ENCODE data around the gene SMDT1.

The SMDT1 gene, protein sequence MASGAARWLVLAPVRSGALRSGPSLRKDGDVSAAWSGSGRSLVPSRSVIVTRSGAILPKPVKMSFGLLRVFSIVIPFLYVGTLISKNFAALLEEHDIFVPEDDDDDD

DNA sequence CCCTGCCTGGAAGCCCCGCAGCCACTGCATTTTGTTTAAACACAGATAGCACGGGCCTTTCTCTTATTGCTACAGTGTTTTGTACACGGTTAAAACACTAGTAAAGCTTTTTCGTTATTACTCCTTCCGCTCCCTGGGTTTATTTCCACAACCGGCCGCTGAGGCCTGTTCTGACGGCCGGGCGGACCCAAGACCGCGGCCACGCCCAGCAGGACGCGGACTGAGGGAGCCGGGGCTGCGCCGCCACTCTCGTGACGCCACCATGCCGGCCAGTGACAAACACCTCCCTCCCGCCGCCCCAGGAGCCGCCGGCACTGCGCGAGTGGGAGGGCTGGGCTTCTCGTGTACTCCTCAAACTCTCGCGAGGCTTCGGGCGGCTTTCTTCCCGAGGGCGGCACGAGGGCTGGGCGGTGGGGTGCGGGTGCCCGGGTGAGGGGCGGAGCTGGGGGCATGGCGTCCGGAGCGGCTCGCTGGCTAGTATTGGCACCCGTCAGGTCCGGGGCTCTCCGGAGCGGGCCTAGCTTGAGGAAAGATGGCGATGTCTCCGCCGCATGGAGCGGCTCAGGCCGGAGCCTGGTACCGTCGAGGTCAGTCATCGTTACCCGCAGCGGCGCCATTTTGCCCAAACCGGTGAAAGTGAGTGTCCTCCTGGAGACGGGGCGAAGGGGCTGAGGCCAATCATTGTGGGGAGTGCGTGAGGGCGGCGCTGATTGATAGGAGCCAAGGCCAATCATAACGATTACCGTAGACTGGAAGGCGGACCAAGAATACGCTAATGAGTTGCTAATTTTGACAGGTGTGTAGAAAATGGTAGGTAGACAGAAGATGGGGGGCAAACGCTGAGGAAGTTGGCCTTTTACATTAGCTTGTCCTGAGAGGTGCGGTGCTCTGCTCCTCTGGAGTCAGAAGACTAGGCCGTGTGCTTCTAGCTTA is at the start of gene SMDT1:
TSS of gene SMDT1 (plus strand) at position 382 of the 933 bp plus-strand sequence. CDS start at position 451, 69 bp downstream.
- DNase-seq (ENCODE audit: low read depth, low spot score) = peak; percentile 89

DNA sequence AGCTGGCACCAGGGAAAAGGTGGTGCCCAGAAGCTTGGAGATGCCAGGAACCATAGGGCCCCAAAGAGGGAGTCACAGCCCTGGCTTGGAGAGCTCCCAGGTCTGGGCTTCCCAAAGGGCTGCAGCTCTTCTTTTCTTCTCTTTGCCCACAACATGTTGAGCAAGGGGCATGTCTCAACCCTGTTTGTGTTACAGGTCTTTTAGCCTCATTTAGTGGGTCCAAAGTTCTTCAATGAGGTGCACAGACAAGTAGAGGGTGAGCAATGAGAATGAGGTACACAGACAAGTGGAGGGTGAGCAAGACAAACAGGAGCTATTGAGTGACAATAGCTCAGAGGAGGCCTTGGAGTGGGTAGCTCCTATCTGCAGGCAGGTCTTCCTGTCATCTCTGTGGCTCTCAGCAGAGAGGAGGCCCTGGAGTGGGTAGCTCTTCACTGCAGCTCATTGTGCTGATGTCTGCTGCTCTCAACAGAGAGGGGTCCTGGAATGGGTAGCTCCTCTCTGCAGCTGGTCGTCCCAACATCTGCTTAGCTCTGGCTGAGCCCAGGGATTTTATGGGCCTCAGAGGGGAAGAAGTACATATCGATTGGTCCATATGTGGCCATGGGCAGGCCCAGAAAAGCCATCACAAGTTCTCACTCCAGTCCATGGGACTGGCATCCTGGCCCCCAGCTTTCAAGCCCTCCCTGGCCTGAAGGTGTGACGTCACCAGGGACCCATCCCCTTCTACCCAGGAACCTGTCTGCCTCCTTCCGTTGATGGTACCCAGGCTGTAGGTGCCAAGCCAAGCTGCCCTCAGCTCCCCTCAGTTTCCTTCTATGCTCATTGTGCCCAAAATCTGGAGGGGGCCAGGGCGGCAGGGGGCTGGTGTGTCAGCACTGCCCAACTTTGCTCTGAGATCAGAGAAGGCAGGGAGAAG is 46.0 kb upstream of the SMDT1 start:
- no peak for DNase-seq (ENCODE audit: low read depth, low spot score)

DNA sequence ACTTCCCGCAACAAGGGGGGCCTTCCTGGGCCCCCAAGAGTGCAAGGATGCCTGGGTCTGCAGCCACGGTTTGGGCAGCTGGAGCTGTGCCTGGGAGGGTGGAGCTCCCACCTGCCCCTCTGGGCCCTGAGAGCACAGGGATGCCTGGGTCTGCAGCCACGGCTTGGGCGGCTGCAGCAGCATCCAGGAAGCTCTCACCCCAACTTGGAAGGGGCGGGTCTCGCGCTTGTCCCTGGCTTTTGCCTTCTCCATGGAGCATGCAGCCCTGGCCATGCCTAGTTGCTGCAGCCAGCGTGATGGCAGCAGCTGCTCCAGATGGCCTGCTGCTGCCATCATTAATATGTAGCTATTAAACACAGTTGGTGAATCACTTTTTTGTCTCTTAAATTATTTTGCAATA is 44.2 kb upstream of the SMDT1 start:
- no peak for DNase-seq (ENCODE audit: low read depth, low spot score)

DNA sequence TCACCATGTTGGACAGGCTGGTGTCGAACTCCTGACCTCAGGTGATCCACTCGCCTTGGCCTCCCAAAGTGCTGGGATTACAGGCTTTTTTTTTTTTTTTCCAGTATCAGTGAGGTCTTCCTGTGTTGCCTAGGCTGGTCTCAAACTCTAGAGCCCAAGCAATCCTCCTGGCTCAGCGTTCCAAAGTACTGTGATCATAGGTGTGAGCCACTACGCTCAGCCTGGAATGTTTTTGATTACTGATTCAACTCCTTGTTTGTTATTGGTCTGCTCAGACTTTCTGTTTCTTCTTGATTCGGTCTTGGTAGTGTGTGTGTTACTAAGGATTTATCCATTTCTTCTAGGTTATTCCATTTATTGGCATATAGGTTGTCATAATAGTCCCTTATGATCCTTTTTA is 40.2 kb upstream of the SMDT1 start:
- DNase-seq (ENCODE audit: low read depth, low spot score) = no peak

DNA sequence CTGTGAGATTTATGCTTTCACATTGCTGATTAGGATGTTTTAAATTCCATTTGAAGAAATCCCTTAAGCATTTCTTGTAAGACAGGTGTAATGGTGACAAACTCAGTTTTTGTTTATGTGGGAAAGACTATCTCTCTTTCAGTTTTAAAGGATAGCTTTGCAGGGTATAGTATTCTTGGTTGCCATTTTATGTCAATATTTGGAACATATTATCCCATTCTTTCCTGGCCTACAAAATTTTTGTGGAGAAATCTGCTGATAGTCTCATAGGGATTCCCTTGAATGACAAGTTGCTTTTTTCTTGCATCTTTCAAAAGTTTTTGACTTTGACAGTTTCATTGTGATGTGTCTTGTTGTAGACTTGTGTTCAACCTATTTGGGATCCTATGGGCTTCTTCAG is 37.7 kb upstream of the SMDT1 start:
- no peak for DNase-seq (ENCODE audit: low read depth, low spot score)

DNA sequence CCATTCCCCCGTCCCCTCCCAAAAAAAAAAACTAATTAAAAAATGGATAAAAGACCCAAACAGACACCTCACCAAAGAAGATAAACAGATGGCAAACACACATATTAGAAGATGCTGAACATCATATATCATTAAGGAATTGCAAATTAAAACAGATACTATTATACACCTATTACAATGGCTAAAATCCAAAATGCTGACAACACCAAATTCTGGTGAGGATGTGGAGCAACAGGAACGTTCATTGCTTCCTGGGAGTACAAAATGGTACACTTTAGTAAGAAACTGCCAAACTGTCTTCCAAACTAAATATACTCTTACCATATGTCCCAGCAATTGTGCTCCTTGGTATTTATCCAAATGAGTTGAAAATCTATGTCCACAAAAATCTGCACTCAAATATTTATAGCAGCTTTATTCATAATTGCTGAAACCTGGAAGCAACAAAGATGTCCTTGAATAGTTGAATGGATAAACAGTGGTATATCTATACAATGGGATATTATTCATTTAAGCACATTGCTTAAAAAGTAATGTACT is 28.8 kb upstream of the SMDT1 start:
- DNase-seq (ENCODE audit: low read depth, low spot score) = no peak

DNA sequence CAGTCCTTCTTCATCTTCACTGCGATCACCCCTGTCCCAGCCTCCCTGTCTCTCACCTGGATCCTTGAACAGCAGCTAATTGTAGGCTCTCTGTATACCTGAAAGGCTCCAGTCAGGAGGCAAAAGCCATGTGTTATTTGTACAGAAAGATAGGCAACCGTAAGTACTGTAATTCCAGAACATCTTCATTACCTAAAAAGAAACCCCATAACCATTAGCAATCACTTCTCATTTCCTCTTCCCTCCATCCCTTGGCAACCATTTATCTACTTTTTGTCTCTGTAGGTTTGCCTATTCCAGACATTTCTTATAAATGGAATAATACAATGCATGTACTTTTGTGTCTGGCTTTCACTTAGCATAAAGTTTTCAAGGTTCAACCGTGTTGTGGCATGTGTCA is 26.7 kb upstream of the SMDT1 start:
- no peak for DNase-seq (ENCODE audit: low read depth, low spot score)

DNA sequence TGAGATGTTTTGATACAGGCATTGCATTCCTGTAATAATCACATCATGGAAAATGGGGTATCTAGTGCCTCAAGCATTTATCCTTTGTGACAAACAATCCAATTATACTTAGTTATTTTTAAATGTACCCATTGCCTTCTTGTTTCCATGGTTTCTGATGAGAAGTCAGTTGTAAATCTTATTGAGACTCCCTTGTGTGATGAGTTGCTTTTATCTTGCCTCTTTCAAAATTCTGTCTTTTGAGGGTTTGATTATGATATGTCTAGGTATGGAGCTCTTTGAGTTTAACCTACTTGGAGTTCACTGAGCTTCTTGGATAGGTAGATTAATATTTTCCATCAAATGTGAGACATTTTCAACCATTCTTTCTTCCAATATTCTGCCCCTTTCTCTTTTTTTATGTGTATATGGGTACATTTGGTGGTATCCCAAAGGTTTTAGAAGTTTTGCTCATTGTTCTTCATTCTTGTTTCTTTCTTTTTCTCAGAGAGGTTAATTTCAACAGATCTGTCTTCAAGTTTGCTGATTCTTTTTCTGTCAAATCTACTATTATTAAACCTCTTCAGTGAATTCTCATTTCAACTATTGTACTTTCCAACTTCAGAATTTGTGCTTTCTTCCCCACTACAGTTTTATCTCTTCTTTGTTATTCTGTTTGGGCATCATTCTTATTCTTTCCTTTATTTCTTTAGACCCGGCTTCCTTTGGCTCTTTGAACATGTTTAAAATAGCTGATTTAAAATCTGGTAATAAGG is 22.6 kb upstream of the SMDT1 start:
- DNase-seq (ENCODE audit: low read depth, low spot score) = no peak

DNA sequence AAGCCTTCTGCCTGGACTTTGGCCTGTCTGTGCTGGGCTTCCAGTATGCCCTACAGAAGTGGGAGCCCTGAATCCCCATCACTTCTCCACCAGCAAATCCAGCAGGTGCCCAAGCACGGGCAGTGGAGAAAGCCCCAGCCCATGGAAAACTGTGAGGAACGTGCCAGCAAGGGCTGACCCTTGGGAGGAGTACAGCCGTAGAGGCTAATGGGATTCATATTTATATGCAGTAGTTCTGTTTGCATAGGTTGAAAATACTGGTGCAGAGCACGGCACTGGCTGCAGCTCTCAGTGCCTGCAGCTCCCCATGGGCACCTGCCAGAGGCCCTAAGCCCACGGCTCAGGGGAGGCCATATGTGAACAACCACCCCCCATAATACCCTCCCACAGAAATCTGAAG is 19.0 kb upstream of the SMDT1 start:
- DNase-seq (ENCODE audit: low read depth, low spot score) = no peak

DNA sequence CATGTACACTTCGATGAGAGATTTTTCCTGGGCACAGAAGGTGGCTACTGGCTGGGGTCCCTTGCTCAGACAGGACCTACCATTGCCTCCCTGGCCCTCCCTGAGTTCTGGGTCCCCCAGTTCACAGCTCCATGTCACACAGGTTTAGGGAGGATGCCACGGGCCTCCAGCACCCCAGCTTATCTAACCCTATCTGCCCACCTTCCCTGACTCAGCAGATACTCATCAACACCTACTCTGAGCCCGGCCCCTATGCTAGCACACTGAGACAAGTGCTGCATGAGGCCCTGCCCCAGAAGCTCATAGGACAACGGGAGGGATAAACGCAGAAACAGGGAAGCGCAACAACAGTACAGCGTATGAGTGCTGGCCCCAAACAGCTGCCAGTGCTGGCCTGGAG is 18.5 kb upstream of the SMDT1 start:
- DNase-seq (ENCODE audit: low read depth, low spot score) = no peak

DNA sequence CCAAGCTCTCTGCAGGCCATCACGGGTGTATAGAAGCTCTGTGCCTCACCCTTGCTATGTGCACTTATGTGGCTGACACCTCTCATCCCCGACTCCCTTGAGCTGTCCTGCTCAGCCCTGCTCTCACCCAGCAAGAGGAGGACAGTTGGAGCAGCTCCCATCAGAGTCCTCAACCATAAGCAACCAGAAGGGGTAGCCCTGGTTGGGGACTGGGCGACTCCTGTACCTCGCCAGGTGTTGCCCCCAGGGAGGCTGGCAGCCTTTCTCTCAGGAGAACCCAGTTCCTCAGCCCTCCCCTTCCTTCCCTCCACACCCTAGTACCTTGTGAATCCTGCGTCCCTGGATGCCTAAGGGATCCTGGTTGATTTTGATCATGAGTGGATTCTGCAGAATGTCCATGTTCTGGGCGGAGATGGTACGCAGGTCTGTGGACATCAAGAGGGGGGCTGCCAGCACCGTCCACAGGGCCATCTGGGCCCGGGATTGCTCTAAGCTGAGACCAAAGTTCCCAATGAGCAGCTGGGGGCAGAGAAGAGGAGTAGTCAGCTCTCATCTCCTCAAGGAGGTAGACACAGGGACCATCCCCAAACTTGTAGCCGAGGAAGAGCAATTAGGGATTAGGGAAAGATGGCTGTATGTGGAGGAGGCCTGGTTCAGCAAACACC is 16.9 kb upstream of the SMDT1 start:
- DNase-seq (ENCODE audit: low read depth, low spot score) = no peak

DNA sequence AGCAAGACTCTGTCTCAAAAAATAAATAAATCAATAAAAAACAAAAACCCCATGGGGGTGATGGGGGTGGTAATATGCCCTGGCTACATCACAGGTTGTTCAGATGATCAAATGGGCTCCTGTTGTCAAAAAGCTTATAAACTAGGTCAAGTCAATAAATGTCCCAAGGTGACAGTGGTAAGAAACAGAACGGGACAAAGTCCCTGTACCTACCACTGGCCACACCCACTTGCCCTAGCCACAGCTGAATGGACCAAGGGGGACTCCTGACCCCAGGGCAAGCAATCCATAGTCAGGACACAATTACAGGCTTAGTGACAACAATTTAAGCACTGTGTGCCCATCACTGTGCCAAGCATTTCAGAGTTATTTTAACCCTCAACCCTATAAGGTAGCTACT is 14.9 kb upstream of the SMDT1 start:
- DNase-seq (ENCODE audit: low read depth, low spot score) = no peak

DNA sequence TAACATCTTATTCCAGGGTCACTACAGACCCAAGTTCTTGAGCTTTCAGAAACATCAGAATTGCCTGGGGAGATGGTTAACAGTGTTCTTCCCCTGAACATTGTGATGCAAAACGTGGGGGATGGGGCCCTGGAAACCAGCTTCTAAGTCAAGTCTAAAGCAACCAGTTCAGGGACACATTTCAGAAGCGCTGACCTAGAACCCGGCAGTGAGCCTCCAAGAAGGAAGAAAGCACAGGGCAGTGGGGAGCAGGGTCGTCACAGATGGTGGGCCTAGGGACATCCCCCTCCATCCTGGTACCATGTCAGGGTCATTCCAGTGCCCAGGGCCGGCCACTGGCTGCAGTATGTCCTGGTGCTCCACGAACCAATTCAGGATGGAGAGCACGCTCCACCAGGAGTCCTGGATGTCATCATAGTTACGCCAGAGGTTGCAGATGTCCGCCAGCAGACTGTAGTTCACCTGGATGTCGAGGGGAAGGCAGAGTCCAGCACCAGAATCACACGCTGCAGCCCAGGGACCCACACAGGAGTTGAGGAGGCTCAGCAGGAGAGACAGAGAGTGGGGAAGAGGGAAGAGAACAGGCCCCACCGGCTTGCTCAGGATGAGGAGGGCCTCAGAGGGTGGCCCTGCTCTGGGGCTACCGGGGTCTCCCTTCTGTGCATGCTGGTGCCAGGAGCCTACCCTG is 13.9 kb upstream of the SMDT1 start:
- DNase-seq (ENCODE audit: low read depth, low spot score) = peak; percentile 69

DNA sequence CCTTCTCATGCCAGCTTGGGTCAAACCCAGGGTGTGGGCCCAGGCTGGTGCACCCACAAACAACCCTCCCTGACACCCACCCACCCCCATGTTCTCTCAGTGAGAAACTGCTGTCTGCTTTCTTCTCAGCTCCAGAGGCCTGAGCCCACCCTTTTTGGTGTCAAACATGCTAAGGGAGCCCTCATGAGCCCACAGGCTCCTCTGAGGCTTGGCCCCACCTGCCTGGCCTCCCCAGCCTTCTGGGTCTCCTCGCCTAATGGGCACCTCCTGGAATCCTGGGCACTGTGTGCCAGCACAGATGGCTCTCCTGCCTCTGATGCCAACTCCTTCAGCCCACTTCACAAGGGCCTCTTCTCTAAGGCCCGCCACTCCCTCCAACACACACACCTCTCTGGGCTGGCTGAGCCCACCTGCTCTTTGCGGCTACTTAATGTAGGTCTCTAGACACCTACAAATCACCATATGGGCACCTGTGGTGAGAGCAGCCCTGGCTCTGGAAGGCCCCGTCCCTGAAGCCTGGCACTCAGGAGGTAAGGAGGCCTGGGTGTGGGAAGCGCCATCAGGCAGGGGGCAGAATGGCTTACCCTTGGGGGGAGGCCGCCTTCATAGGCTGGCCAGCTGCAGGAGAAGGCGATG is 13.3 kb upstream of the SMDT1 start:
- no peak for DNase-seq (ENCODE audit: low read depth, low spot score)

DNA sequence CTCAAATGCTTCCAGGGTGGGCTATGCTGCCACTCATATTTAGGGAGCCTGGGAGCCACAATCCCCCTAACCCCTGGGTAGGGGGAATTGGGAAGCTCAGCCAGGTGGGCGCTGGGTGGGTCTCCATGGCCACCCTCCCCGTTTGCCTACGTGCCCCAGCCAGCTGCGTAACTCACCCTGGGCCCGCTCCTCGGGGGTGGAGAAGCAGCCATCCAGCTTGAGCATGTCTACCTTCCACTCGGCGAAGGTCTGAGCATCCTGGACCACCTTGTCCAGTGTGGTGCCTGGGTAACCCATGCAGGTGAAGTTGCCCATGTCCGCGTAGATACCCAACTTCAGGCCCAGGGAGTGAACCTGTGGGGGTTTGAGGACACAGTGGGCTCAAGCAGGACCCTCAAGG is 12.6 kb upstream of the SMDT1 start:
- no peak for DNase-seq (ENCODE audit: low read depth, low spot score)

DNA sequence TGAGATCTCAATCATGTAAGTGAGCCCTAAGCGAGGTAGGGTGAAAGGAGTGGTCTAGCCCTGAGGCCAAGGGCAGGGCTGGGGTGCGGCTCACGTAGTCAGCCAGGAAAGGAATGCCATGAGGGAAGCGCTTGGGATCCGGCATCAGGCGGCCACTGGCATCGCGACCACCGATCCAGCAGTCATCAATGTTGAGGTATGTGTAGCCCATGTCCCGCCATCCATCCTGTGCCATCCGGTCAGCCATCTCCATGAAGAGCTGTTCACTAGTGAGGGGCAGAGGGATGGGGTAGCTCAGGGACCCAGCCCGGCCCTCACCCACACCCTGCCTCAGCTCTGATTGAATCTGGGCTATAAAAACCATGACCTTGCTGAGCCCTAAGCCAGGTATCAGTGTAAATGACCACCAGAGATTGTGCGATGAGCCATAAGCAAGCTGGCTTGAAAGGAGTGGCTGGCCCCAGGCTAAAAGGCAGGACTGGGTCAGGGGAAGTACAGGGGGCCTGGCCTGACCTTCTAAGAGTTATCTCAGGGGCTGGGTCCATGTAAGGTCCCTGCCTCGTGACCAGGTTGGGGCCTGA is 11.7 kb upstream of the SMDT1 start:
- no peak for DNase-seq (ENCODE audit: low read depth, low spot score)

DNA sequence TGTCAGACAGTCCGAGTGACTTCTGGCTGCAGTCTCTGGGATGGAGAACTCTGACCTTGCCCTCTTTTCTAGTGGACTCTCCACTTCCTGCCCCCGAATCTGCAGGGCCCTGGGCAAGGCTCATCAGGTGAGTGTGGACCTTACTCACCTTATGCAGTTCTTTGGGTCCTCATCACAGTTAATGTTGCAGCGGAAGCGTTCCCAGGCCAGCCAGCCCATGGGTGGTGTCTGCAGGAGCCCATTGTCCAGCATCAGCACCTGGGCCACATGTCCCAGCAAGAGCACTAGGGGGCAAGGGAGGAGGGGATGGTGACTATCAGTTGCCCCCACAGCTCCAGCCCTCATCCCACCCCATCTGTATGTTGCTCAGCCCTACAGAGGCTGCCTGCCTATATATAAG is 11.2 kb upstream of the SMDT1 start:
- DNase-seq (ENCODE audit: low read depth, low spot score) = no peak

DNA sequence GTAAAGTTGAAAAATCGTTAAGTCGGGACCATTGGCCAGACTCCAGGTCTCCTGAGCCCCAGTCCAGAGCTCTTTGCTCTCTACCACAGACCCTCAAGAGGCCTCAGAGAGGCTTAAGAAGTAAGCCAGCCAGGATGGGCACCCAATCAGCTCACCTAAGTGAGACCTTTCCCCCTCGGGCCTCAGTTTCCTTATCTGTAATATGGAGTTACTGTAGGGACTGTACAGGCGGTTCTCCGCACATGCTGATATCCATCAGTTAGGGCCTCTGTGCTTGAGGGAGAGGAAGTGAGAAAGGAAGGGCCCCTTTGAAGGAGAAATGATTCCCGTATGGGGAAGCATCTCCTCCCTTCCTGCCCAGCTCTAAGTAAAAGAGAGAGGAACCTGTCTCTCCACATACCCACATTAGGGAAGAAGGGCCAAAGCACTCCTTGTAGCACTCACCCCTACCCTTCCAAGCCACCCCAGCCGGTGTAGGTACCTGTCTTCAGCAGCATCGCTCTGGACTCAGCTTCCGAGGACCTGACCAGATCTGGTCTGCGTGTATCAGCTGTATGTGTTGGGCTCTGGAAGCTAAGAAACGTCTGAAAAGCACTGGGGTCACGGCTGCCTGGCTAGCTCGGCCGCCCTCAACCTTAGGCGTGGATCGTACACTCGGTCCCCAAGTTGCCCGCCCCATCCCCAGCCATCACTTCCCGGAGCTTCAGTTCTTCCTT is 9.5 kb upstream of the SMDT1 start:
- no peak for DNase-seq (ENCODE audit: low read depth, low spot score)

Measured in iPS DF 19.7 (cell line).